Astrocyte (in vitro differentiated cells and primary cell): ENCODE results near the gene CEP89. TPM values are rescaled to one million over a fixed set of nuclear protein-coding genes. Genes with fewer than 3 reads are reported as not detected.

ENCODE experiments used
- DNase-seq: peaks from one replicate; pipeline ENCODE4 v3.0.0-alpha.2; 2010; ENCODE audit warnings: low read depth
- FAIRE-seq: peaks from 2 replicates; lab custom pipeline; 2011; peaks lifted over from hg19 to GRCh38; lab: Jason Lieb, UNC
- H2AFZ ChIP-seq: 2 replicates; pipeline ENCODE4 v1.6.0; 2012; ENCODE audit warnings: low read depth, low read length, inconsistent platforms
- H3K27ac ChIP-seq: 2 replicates; pipeline ENCODE4 v1.5.1; 2011; ENCODE audit warnings: low read depth, low read length, inconsistent platforms
- H3K27me3 ChIP-seq: 2 replicates; pipeline ENCODE4 v1.6.0; 2011; ENCODE audit warnings: low read length, inconsistent platforms; ENCODE audit not compliant: insufficient read depth
- H3K36me3 ChIP-seq: 2 replicates; pipeline ENCODE4 v1.5.1; 2011; ENCODE audit warnings: low read length, inconsistent platforms; ENCODE audit not compliant: insufficient read depth
- H3K4me1 ChIP-seq: 2 replicates; pipeline ENCODE4 v1.5.1; 2011; ENCODE audit warnings: low read length, inconsistent platforms; ENCODE audit not compliant: insufficient read depth
- H3K4me2 ChIP-seq: 2 replicates; pipeline ENCODE4 v1.6.0; 2012; ENCODE audit warnings: low read length, inconsistent platforms
- H3K4me3 ChIP-seq: 2 replicates; pipeline ENCODE4 v1.5.1; 2011; ENCODE audit warnings: low read depth, mild to moderate bottlenecking, low read length, inconsistent platforms; ENCODE audit not compliant: insufficient read depth
- H3K79me2 ChIP-seq: 2 replicates; pipeline ENCODE4 v1.6.0; 2012; ENCODE audit warnings: mild to moderate bottlenecking, low read length, inconsistent platforms; ENCODE audit not compliant: insufficient read depth
- H3K9ac ChIP-seq: 2 replicates; pipeline ENCODE4 v1.6.0; 2012; ENCODE audit warnings: mild to moderate bottlenecking, low read length, inconsistent platforms
- H3K9me3 ChIP-seq: 2 replicates; pipeline ENCODE4 v1.5.1; 2012; ENCODE audit warnings: low read depth, mild to moderate bottlenecking, low read length, inconsistent platforms; ENCODE audit not compliant: insufficient read depth
- H4K20me1 ChIP-seq: 2 replicates; pipeline ENCODE4 v1.6.0; 2012; ENCODE audit warnings: low read length, inconsistent platforms; ENCODE audit not compliant: insufficient read depth
- H3K27ac Mint-ChIP-seq: one replicate; pipeline ENCODE4 v1.8.0; 2021; ENCODE audit warnings: mild to moderate bottlenecking, mixed read lengths; ENCODE audit not compliant: unreplicated experiment
- H3K27me3 Mint-ChIP-seq: one replicate; pipeline ENCODE4 v1.8.0; 2021; ENCODE audit warnings: low read depth, mixed read lengths; ENCODE audit not compliant: unreplicated experiment
- H3K36me3 Mint-ChIP-seq: one replicate; pipeline ENCODE4 v1.8.0; 2021; ENCODE audit warnings: low read depth, mixed read lengths; ENCODE audit not compliant: unreplicated experiment
- H3K4me1 Mint-ChIP-seq: one replicate; pipeline ENCODE4 v1.8.0; 2021; ENCODE audit warnings: low read depth, mixed read lengths; ENCODE audit not compliant: unreplicated experiment
- H3K4me3 Mint-ChIP-seq: one replicate; pipeline ENCODE4 v1.8.0; 2021; ENCODE audit warnings: mild to moderate bottlenecking, moderate library complexity, mixed read lengths; ENCODE audit not compliant: unreplicated experiment
- H3K9me3 Mint-ChIP-seq: one replicate; pipeline ENCODE4 v1.8.0; 2021; ENCODE audit warnings: mild to moderate bottlenecking, mixed read lengths; ENCODE audit not compliant: unreplicated experiment
- CTCF ChIP-seq: IDR thresholded peaks from 2 replicates; pipeline ENCODE4 v1.5.1; 2011; ENCODE audit warnings: low read depth, mild to moderate bottlenecking, inconsistent platforms, low read length, moderate library complexity; ENCODE audit not compliant: insufficient read depth
- EZH2 ChIP-seq: IDR thresholded peaks from 2 replicates; pipeline ENCODE4 v1.6.1; 2012; ENCODE audit warnings: mild to moderate bottlenecking, low read length, inconsistent platforms; ENCODE audit not compliant: insufficient read depth
- total RNA-seq: library from RNA; stranded (reverse); gene quantifications from 2 replicates; pipeline ENCODE4 v1.2.1, GENCODE V29; 2021

CEP89 gene
- total RNA-seq, 1 donor from 2014 or later, result 28.3 TPM

GRCh38 chr19:33000910-33001309 is 29.2 kb upstream of the CEP89 start:
- H3K27me3 Mint-ChIP-seq, result no peaks in the 10 kb centered on the region
- no peaks in the 10 kb centered on the region for H3K36me3 ChIP-seq
- TF ChIP-seq CTCF (no peak), EZH2 (no peak)
- no peak overlapping the region for H3K4me2 ChIP-seq
- H3K27me3 ChIP-seq, result no peaks in the 10 kb centered on the region
- no peak overlapping the region for H3K27ac ChIP-seq
- no peak overlapping the region for H3K4me3 Mint-ChIP-seq
- peaks cover 12% of the 10 kb centered on the region for H3K36me3 Mint-ChIP-seq
- H3K9me3 ChIP-seq, result no peaks in the 10 kb centered on the region
- no peak for DNase-seq
- no peaks in the 10 kb centered on the region for H3K4me1 ChIP-seq
- no peaks in the 10 kb centered on the region for H3K9me3 Mint-ChIP-seq
- H3K27ac Mint-ChIP-seq, result no peak overlapping the region
- H4K20me1 ChIP-seq, result no peaks in the 10 kb centered on the region
- H3K4me1 Mint-ChIP-seq, result no peaks in the 10 kb centered on the region
- FAIRE-seq, result no peak
- no peak overlapping the region for H3K9ac ChIP-seq
- no peaks in the 10 kb centered on the region for H3K79me2 ChIP-seq
- H2AFZ ChIP-seq, result no peak overlapping the region
- no peak overlapping the region for H3K4me3 ChIP-seq

- H3K9me3 Mint-ChIP-seq, result no peaks in the 10 kb centered on the region
- no peaks in the 10 kb centered on the region for H3K4me1 Mint-ChIP-seq
- Histone ChIP-seq H2AFZ (no peak overlapping the region), H4K20me1 (no peaks in the 10 kb centered on the region), H3K9me3 (no peaks in the 10 kb centered on the region), H3K9ac (no peak overlapping the region), H3K4me1 (no peaks in the 10 kb centered on the region), H3K4me3 (no peak overlapping the region), H3K4me2 (no peak overlapping the region), H3K27me3 (no peaks in the 10 kb centered on the region), H3K27ac (no peak overlapping the region), H3K79me2 (no peaks in the 10 kb centered on the region), H3K36me3 (no peaks in the 10 kb centered on the region)
- FAIRE-seq, result no peak
- no peak overlapping the region for H3K4me3 Mint-ChIP-seq
- DNase-seq, result no peak
- H3K27me3 Mint-ChIP-seq, result no peaks in the 10 kb centered on the region
- peaks cover 12% of the 10 kb centered on the region for H3K36me3 Mint-ChIP-seq
- no peak overlapping the region for H3K27ac Mint-ChIP-seq
- TF ChIP-seq EZH2 (no peak), CTCF (no peak)
These were observed 28.8 kb upstream of the CEP89 start for GRCh38 chr19:33000510-33000909.

- Histone ChIP-seq H3K79me2 (no peaks in the 10 kb centered on the region), H3K9ac (no peak overlapping the region), H3K27ac (no peak overlapping the region), H3K4me2 (no peak overlapping the region), H3K9me3 (no peaks in the 10 kb centered on the region), H3K27me3 (no peaks in the 10 kb centered on the region), H3K4me1 (no peaks in the 10 kb centered on the region), H3K4me3 (no peak overlapping the region), H2AFZ (no peak overlapping the region), H3K36me3 (no peaks in the 10 kb centered on the region), H4K20me1 (no peaks in the 10 kb centered on the region)
- Mint-ChIP-seq H3K27me3 (no peaks in the 10 kb centered on the region), H3K27ac (no peak overlapping the region), H3K4me1 (no peaks in the 10 kb centered on the region), H3K4me3 (no peak overlapping the region), H3K9me3 (no peaks in the 10 kb centered on the region), H3K36me3 (peaks cover 15% of the 10 kb centered on the region)
- FAIRE-seq (no peak), DNase-seq (no peak)
- TF ChIP-seq CTCF, result no peak
- TF ChIP-seq EZH2, result no peak
These were observed 27.0 kb upstream of the CEP89 start for GRCh38 chr19:32998722-32999121.
